Mesodermal cell (in vitro differentiated cells): ENCODE results near the gene CCDC171.

ENCODE experiments used
- H3K27ac ChIP-seq: 2 replicates; pipeline ENCODE4 v1.7.0; 2013; ENCODE audit warnings: mild to moderate bottlenecking, low read depth, low read length, moderate library complexity; ENCODE audit not compliant: severe bottlenecking
- H3K36me3 ChIP-seq: 2 replicates; pipeline ENCODE4 v1.7.1; 2013; ENCODE audit warnings: mild to moderate bottlenecking, low read length, moderate library complexity; ENCODE audit not compliant: control insufficient read depth, insufficient read depth
- H3K4me1 ChIP-seq: one replicate; pipeline ENCODE4 v1.7.1; 2013; ENCODE audit warnings: mild to moderate bottlenecking, low read length; ENCODE audit not compliant: insufficient read depth, control insufficient read depth, poor library complexity, severe bottlenecking
- H3K4me3 ChIP-seq: 2 replicates; pipeline ENCODE4 v1.7.0; 2013; ENCODE audit warnings: low read length, control low read depth, mild to moderate bottlenecking; ENCODE audit not compliant: insufficient read depth, poor library complexity, severe bottlenecking; ENCODE audit errors: extremely low read depth
- H3K9me3 ChIP-seq: 2 replicates; pipeline ENCODE4 v1.7.1; 2013; ENCODE audit warnings: mild to moderate bottlenecking, low read length, moderate library complexity; ENCODE audit not compliant: control insufficient read depth
- WGBS, 2 experiments: methylation state at CpG; one replicate each; pipeline ENCODE4 v1.1.5; 2013; ENCODE audit warnings: missing lambda C conversion rate in 2 of 2; ENCODE audit not compliant: insufficient coverage in 2 of 2; 5-methylcytosine and 5-hydroxymethylcytosine counted together

Gene CCDC171

GRCh38 chr9:16013366-16013765 lies 460.5 kb downstream of the CCDC171 start:
- Histone ChIP-seq H3K27ac (no peak overlapping the region), H3K36me3 (no peaks in the 10 kb centered on the region), H3K9me3 (peaks cover 6% of the 10 kb centered on the region), H3K4me3 (no peak overlapping the region), H3K4me1 (no peaks in the 10 kb centered on the region)
- 95 to 97% methylated on average over 2 to 3 of the region's 5 CpGs for WGBS, 2 experiments

GRCh38 chr9:16013826-16014225 lies 461.0 kb downstream of the CCDC171 start:
- Histone ChIP-seq H3K4me1 (no peaks in the 10 kb centered on the region), H3K4me3 (no peak overlapping the region), H3K27ac (no peak overlapping the region), H3K36me3 (no peaks in the 10 kb centered on the region), H3K9me3 (peaks cover 10% of the 10 kb centered on the region)
- WGBS, 2 experiments = 92 to 100% methylated on average over 1 of the region's 1 CpG

GRCh38 chr9:16022228-16022627 lies 469.4 kb downstream of the CCDC171 start:
- WGBS, 2 experiments = 89 to 90% methylated on average over 3 of the region's 3 CpGs
- Histone ChIP-seq H3K4me1 (no peaks in the 10 kb centered on the region), H3K9me3 (peaks cover 10% of the 10 kb centered on the region), H3K27ac (no peak overlapping the region), H3K4me3 (no peak overlapping the region), H3K36me3 (no peaks in the 10 kb centered on the region)

- no CpG with 5 or more reads among the region's 1 CpG for WGBS, 2 experiments
- Histone ChIP-seq H3K4me3 (no peak overlapping the region), H3K9me3 (peaks cover 4% of the 10 kb centered on the region), H3K36me3 (no peaks in the 10 kb centered on the region), H3K27ac (no peak overlapping the region), H3K4me1 (peaks cover 2% of the 10 kb centered on the region)
Measured at GRCh38 chr9:16023446-16023845, 470.6 kb downstream of the CCDC171 start.
